ENCODE data around the gene RPA3.

Gene RPA3

GRCh38 chr7:7650682-7651206, 67.7 kb downstream of the RPA3 start:
- DNase-seq: no peak

GRCh38 chr7:7647495-7648036, 70.8 kb downstream of the RPA3 start:
- DNase-seq: no peak

- no peak for DNase-seq
Observed at GRCh38 chr7:7642081-7642480, 76.3 kb downstream of the RPA3 start.

- peak; percentile 14 for DNase-seq
Observed at GRCh38 chr7:7641129-7641663, 77.2 kb downstream of the RPA3 start.

GRCh38 chr7:7640221-7641128, 77.9 kb downstream of the RPA3 start, which contains the start of gene UMAD1:
Gene UMAD1 (plus strand): TSS chr7:7640752. CDS start chr7:7673372, 32,620 bp downstream.
- DNase-seq: peak; percentile 92

- no peak for DNase-seq
Observed at GRCh38 chr7:7639847-7640220, 78.6 kb downstream of the RPA3 start.

- no peak for DNase-seq
Observed at GRCh38 chr7:7639421-7639820, 79.0 kb downstream of the RPA3 start.

- no peak for DNase-seq
Observed at GRCh38 chr7:7630626-7631329, 87.6 kb downstream of the RPA3 start.

GRCh38 chr7:7628476-7628875, 89.9 kb downstream of the RPA3 start:
- DNase-seq: no peak

- DNase-seq: no peak
Observed at GRCh38 chr7:7620644-7621210, 97.7 kb downstream of the RPA3 start.

GRCh38 chr7:7620236-7620635, 98.2 kb downstream of the RPA3 start:
- no peak for DNase-seq

GRCh38 chr7:7618410-7618809, 100.0 kb downstream of the RPA3 start:
- DNase-seq: no peak

GRCh38 chr7:7617550-7617949, 100.9 kb downstream of the RPA3 start:
- no peak for DNase-seq

- DNase-seq: no peak
Observed at GRCh38 chr7:7614018-7614741, 104.2 kb downstream of the RPA3 start.

- DNase-seq: no peak
Observed at GRCh38 chr7:7613210-7613609, 105.2 kb downstream of the RPA3 start.

- DNase-seq: no peak
Observed at GRCh38 chr7:7612519-7612918, 105.9 kb downstream of the RPA3 start.

GRCh38 chr7:7609330-7609729, 109.1 kb downstream of the RPA3 start:
- DNase-seq: no peak

- DNase-seq: no peak
Observed at GRCh38 chr7:7607010-7607409, 111.4 kb downstream of the RPA3 start.

GRCh38 chr7:7596176-7596575, 122.2 kb downstream of the RPA3 start:
- DNase-seq: no peak

GRCh38 chr7:7595451-7595850, 123.0 kb downstream of the RPA3 start:
- no peak for DNase-seq
